Loucy (cell line): ENCODE measurements around the gene ICE1.

ENCODE experiments used
- H2AFZ ChIP-seq: fragments of 200-600 bp; sonication (generic); 2 replicates; pipeline ENCODE4 v1.6.0; 2016; ENCODE audit warnings: antibody characterized with exemption, mild to moderate bottlenecking, low read length, moderate library complexity
- H3F3A ChIP-seq: fragments of 200-600 bp; 2 replicates; pipeline ENCODE4 v1.6.0; 2016; ENCODE audit warnings: antibody characterized with exemption, low read depth, mild to moderate bottlenecking
- H3K27me3 ChIP-seq: fragments of 200-600 bp; sonication (generic); 2 replicates; pipeline ENCODE4 v1.6.1; 2014; ENCODE audit warnings: low read length, mild to moderate bottlenecking; ENCODE audit not compliant: insufficient read depth, poor library complexity, severe bottlenecking
- H3K36me3 ChIP-seq: fragments of 200-600 bp; sonication (generic); 2 replicates; pipeline ENCODE4 v1.6.1; 2016; ENCODE audit warnings: low read length; ENCODE audit not compliant: insufficient read depth
- H3K4me1 ChIP-seq: fragments of 200-600 bp; sonication (generic); 2 replicates; pipeline ENCODE4 v1.5.1; 2014; ENCODE audit warnings: low read length, mild to moderate bottlenecking; ENCODE audit not compliant: insufficient read depth, poor library complexity, severe bottlenecking
- H3K4me2 ChIP-seq: fragments of 200-600 bp; sonication (generic); 2 replicates; pipeline ENCODE4 v1.6.0; 2014; ENCODE audit warnings: antibody characterized with exemption, low read length, low read depth, mild to moderate bottlenecking; ENCODE audit not compliant: poor library complexity, severe bottlenecking
- H3K4me3 ChIP-seq: fragments of 200-600 bp; sonication (generic); 2 replicates; pipeline ENCODE4 v1.5.1; 2014; ENCODE audit warnings: low read length, mild to moderate bottlenecking, mixed read lengths; ENCODE audit not compliant: poor library complexity, severe bottlenecking
- H3K79me2 ChIP-seq: fragments of 200-600 bp; sonication (generic); 2 replicates; pipeline ENCODE4 v1.6.1; 2014; ENCODE audit warnings: low read length; ENCODE audit not compliant: insufficient read depth
- H3K9ac ChIP-seq: fragments of 200-600 bp; sonication (generic); 2 replicates; pipeline ENCODE4 v1.6.0; 2014; ENCODE audit warnings: mild to moderate bottlenecking, low read depth, low read length, moderate library complexity; ENCODE audit not compliant: poor library complexity, severe bottlenecking
- H3K9me2 ChIP-seq: fragments of 200-600 bp; sonication (generic); replicated peaks from 2 replicates; pipeline ENCODE4 v1.6.1; 2016; ENCODE audit warnings: low read depth, low read length, mixed read lengths
- H3K9me3 ChIP-seq: fragments of 200-600 bp; sonication (generic); 2 replicates; pipeline ENCODE4 v1.6.1; 2014; ENCODE audit warnings: mild to moderate bottlenecking, antibody characterized with exemption, low read length, low read depth; ENCODE audit not compliant: insufficient read depth
- H4K20me1 ChIP-seq: fragments of 200-600 bp; sonication (generic); 2 replicates; pipeline ENCODE4 v1.6.0; 2014; ENCODE audit warnings: antibody characterized with exemption, low read length, mild to moderate bottlenecking; ENCODE audit not compliant: insufficient read depth, poor library complexity, severe bottlenecking
- CTCF ChIP-seq: fragments of 200-600 bp; sonication (generic); conservative IDR thresholded peaks from 2 replicates; pipeline ENCODE4 v1.5.1; 2014; ENCODE audit warnings: mild to moderate bottlenecking, antibody characterized with exemption, low read length
- EZH2phosphoT487 ChIP-seq: fragments of 200-600 bp; IDR thresholded peaks from 2 replicates; pipeline ENCODE4 v1.6.1; 2018; ENCODE audit warnings: antibody characterized with exemption, mild to moderate bottlenecking, moderate library complexity, borderline replicate concordance

Gene ICE1

DNA sequence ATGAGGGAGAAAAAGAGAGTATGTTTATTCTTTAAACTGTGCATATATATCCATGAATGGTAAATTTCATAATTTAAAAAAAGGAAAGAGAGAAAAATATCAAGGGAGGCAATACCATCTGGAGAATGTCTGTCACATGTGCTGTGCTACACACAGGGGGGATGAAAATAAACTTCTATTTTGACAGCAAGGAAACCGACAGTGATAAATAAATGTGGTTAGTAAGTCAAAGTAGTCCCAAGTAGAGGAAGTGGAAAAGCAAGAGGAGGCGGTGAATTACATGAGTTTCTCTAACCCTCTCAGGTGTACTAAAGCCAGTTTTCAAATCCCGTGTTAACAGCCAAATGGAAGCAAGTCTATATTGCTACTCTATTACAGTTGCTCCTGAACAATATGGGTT, 83.3 kb downstream of the ICE1 start:
- no peak for TF ChIP-seq CTCF
- TF ChIP-seq EZH2phosphoT487, result no peak
- no peaks in the 10 kb centered on the region for H3F3A ChIP-seq
- no peaks in the 10 kb centered on the region for H3K27me3 ChIP-seq
- H3K9ac ChIP-seq, result no peak overlapping the region
- H3K9me3 ChIP-seq, result no peaks in the 10 kb centered on the region
- H3K79me2 ChIP-seq, result no peaks in the 10 kb centered on the region
- no peaks in the 10 kb centered on the region for H3K9me2 ChIP-seq
- no peaks in the 10 kb centered on the region for H3K4me1 ChIP-seq
- no peaks in the 10 kb centered on the region for H4K20me1 ChIP-seq
- no peak overlapping the region for H2AFZ ChIP-seq
- no peak overlapping the region for H3K4me2 ChIP-seq
- no peaks in the 10 kb centered on the region for H3K36me3 ChIP-seq
- H3K4me3 ChIP-seq, result no peak overlapping the region

- Histone ChIP-seq H3K4me2 (no peak overlapping the region), H3K27me3 (no peaks in the 10 kb centered on the region)
- TF ChIP-seq CTCF (no peak), EZH2phosphoT487 (no peak)
Observed at GRCh38 chr5:5508391-5508790, 85.9 kb downstream of the ICE1 start.

DNA sequence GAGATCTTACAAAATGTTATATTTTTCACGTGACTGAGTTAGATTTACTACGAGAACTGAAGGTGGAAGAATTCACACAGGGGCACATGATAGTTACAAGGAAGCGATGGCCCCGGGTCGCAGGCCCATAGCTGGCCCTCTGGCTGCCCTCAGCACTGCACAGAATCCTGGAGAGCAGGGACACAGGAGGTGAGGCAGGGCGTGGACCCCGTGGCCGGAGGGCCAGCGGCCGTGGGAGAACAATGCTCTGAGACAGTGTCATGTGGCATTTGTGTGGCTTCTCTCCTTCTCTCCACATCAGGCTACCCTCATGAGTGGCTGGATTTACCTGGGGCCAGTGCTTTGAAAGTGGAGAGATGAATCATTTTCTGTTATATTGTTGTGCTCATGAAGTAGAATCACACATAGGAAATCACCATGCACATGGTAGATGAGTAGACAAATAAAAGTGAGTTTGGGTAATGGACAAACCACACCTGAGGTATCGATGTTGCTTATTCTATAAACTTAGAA, 89.5 kb downstream of the ICE1 start:
- H3K36me3 ChIP-seq, result no peaks in the 10 kb centered on the region
- H4K20me1 ChIP-seq, result no peaks in the 10 kb centered on the region
- no peak overlapping the region for H3K4me2 ChIP-seq
- H3K9me3 ChIP-seq, result no peaks in the 10 kb centered on the region; the same call in 1 of the 2 replicates
- H3K4me3 ChIP-seq, result no peak overlapping the region
- H3K9ac ChIP-seq, result no peak overlapping the region
- no peaks in the 10 kb centered on the region for H3K9me2 ChIP-seq
- no peaks in the 10 kb centered on the region for H3F3A ChIP-seq
- no peak for TF ChIP-seq EZH2phosphoT487
- no peak for TF ChIP-seq CTCF
- H3K27me3 ChIP-seq, result no peaks in the 10 kb centered on the region
- H2AFZ ChIP-seq, result no peak overlapping the region
- no peaks in the 10 kb centered on the region for H3K4me1 ChIP-seq
- H3K79me2 ChIP-seq, result no peaks in the 10 kb centered on the region

More at GRCh38 chr5:5508391-5508790, 85.9 kb downstream of the ICE1 start:
- Histone ChIP-seq H3K36me3 (no peaks in the 10 kb centered on the region), H3F3A (no peaks in the 10 kb centered on the region), H4K20me1 (no peaks in the 10 kb centered on the region), H3K9me3 (no peaks in the 10 kb centered on the region), H3K4me3 (no peak overlapping the region), H2AFZ (no peak overlapping the region), H3K9ac (no peak overlapping the region), H3K79me2 (no peaks in the 10 kb centered on the region), H3K9me2 (no peaks in the 10 kb centered on the region), H3K4me1 (no peaks in the 10 kb centered on the region)
